H1 (cell line): ENCODE results near the gene MDK. TPM values are rescaled to one million over a fixed set of nuclear protein-coding genes. Genes with fewer than 3 reads are reported as not detected.

ENCODE experiments used
- CTCF ChIA-PET: fragments of 300-600 bp; sonication (Branson Sonifier 250); formaldehyde crosslinking; loops from one replicate; lab custom pipeline; 2021; ENCODE audit not compliant: partially characterized antibody; lab: Charles Lee
- POLR2A ChIA-PET: fragments of 300-600 bp; sonication (Branson Sonifier 250); formaldehyde crosslinking; loops from one replicate; lab custom pipeline; 2021; ENCODE audit warnings: inconsistent platforms; ENCODE audit not compliant: partially characterized antibody; lab: Charles Lee
- DNase-seq, 2 experiments: peaks; one replicate each; pipeline versions ENCODE4 v3.0.0 to v3.0.0-alpha.2; 2010 to 2022; ENCODE audit warnings: low spot score in 2 of 2, low read depth in 1 of 2, mixed read lengths in 1 of 2
- FAIRE-seq: peaks from 2 replicates; lab custom pipeline; 2011; peaks lifted over from hg19 to GRCh38; lab: Jason Lieb, UNC
- H2AFZ ChIP-seq: 2 replicates; pipeline ENCODE4 v1.8.1; 2012; ENCODE audit warnings: low read length, inconsistent platforms
- H2AK5ac ChIP-seq: 2 replicates; pipeline ENCODE4 v1.6.1; 2013; ENCODE audit warnings: low read depth, low read length
- H2BK120ac ChIP-seq: replicated peaks from 2 replicates; pipeline ENCODE3; 2013; ENCODE audit warnings: low read depth, low read length, inconsistent platforms
- H2BK12ac ChIP-seq: 2 replicates; pipeline ENCODE4 v1.6.1; 2013; ENCODE audit warnings: low read depth, low read length
- H2BK15ac ChIP-seq: 2 replicates; pipeline ENCODE4 v1.6.1; 2013; ENCODE audit warnings: low read length
- H2BK20ac ChIP-seq: 2 replicates; pipeline ENCODE4 v1.6.1; 2013; ENCODE audit warnings: low read length
- H2BK5ac ChIP-seq: 2 replicates; pipeline ENCODE4 v1.6.1; 2013; ENCODE audit warnings: low read depth, low read length
- H3K14ac ChIP-seq: 2 replicates; pipeline ENCODE4 v1.6.1; 2013; ENCODE audit warnings: inconsistent platforms; ENCODE audit not compliant: insufficient read length
- H3K18ac ChIP-seq: 2 replicates; pipeline ENCODE4 v1.6.1; 2013; ENCODE audit warnings: low read length; ENCODE audit errors: extremely low read depth
- H3K23ac ChIP-seq: 2 replicates; pipeline ENCODE4 v1.6.1; 2013; ENCODE audit warnings: inconsistent platforms; ENCODE audit not compliant: insufficient read length
- H3K23me2 ChIP-seq: 2 replicates; pipeline ENCODE4 v1.6.1; 2013; ENCODE audit warnings: low read depth, low read length
- H3K27ac ChIP-seq: 2 replicates; pipeline ENCODE4 v1.6.1; 2011; ENCODE audit warnings: low read depth, low read length, inconsistent platforms
- H3K27me3 ChIP-seq, 4 experiments: replicated peaks in 1 of 4; 1 replicate in 1 of 4; 2 replicates in 3 of 4; pipeline versions ENCODE4 v1.6.1 to v1.8.1; 2011 to 2013; ENCODE audit warnings: low read length in 3 of 4, mild to moderate bottlenecking in 3 of 4, inconsistent platforms in 2 of 4, mixed read lengths in 2 of 4, moderate library complexity in 1 of 4; ENCODE audit not compliant: control insufficient read depth in 3 of 4, insufficient read depth in 3 of 4; ENCODE audit errors: extremely low read depth in 1 of 4
- H3K36me3 ChIP-seq, 4 experiments: 2 replicates each; pipeline versions ENCODE4 v1.6.1 to v1.8.1; 2011 to 2013; ENCODE audit warnings: mild to moderate bottlenecking in 4 of 4, low read length in 3 of 4, moderate library complexity in 2 of 4, control low read depth in 1 of 4, inconsistent platforms in 1 of 4; ENCODE audit not compliant: insufficient read depth in 4 of 4, control insufficient read depth in 2 of 4
- H3K4ac ChIP-seq: replicated peaks from 2 replicates; pipeline ENCODE3; 2013; ENCODE audit warnings: low read length, low read depth, mixed read lengths, inconsistent platforms; ENCODE audit not compliant: insufficient read length
- H3K4me1 ChIP-seq, 4 experiments: replicated peaks in 1 of 4; 1 replicate in 1 of 4; 2 replicates in 3 of 4; pipeline versions ENCODE4 v1.6.1 to v1.8.1; 2011 to 2013; ENCODE audit warnings: low read length in 3 of 4, inconsistent platforms in 2 of 4, mixed read lengths in 1 of 4; ENCODE audit not compliant: insufficient read depth in 4 of 4, control insufficient read depth in 3 of 4
- H3K4me2 ChIP-seq, 2 experiments: 2 replicates each; pipeline versions ENCODE4 v1.6.1 to v1.8.1; 2011 to 2013; ENCODE audit warnings: low read depth in 2 of 2, low read length in 2 of 2, control low read depth in 1 of 2, inconsistent platforms in 1 of 2, mild to moderate bottlenecking in 1 of 2; ENCODE audit not compliant: insufficient read depth in 1 of 2
- H3K4me3 ChIP-seq, 4 experiments: fragments of 200-600, 300-600 bp in 1 of 4; sonication (generic), shearing (Covaris generic), sonication (Bioruptor Twin) in 1 of 4; 2 replicates each; pipeline versions ENCODE4 v1.5.1 to v1.8.1; 2011 to 2016; ENCODE audit warnings: low read length in 4 of 4, low read depth in 3 of 4, control low read depth in 2 of 4, inconsistent platforms in 2 of 4, mild to moderate bottlenecking in 2 of 4, mixed read lengths in 1 of 4, moderate library complexity in 1 of 4; ENCODE audit not compliant: insufficient read depth in 2 of 4; ENCODE audit errors: extremely low read depth in 1 of 4
- H3K56ac ChIP-seq: replicated peaks from 2 replicates; pipeline ENCODE3; 2013; ENCODE audit warnings: low read depth, mild to moderate bottlenecking, mixed read lengths, low read length, inconsistent platforms; ENCODE audit not compliant: insufficient read length
- H3K79me1 ChIP-seq: 2 replicates; pipeline ENCODE4 v1.6.1; 2013; ENCODE audit warnings: low read depth, low read length, control low read depth
- H3K79me2 ChIP-seq, 2 experiments: 2 replicates each; pipeline versions ENCODE4 v1.6.1 to v1.8.1; 2012 to 2013; ENCODE audit warnings: low read length in 2 of 2, mild to moderate bottlenecking in 2 of 2, inconsistent platforms in 1 of 2; ENCODE audit not compliant: insufficient read depth in 2 of 2, control insufficient read depth in 1 of 2
- H3K9ac ChIP-seq, 4 experiments: replicated peaks in 1 of 4; 1 replicate in 1 of 4; 2 replicates in 3 of 4; pipeline versions ENCODE4 v1.6.1 to v1.8.1; 2011 to 2013; ENCODE audit warnings: low read depth in 3 of 4, low read length in 3 of 4, control low read depth in 2 of 4, mild to moderate bottlenecking in 2 of 4, moderate library complexity in 2 of 4, inconsistent platforms in 1 of 4; ENCODE audit errors: extremely low read depth in 1 of 4
- H3K9me3 ChIP-seq, 2 experiments: 2 replicates each; pipeline versions ENCODE4 v1.6.1 to v1.8.1; 2012 to 2013; ENCODE audit warnings: mild to moderate bottlenecking in 2 of 2, moderate library complexity in 2 of 2, control low read depth in 1 of 2, inconsistent platforms in 1 of 2, low read depth in 1 of 2, low read length in 1 of 2, mixed read lengths in 1 of 2; ENCODE audit not compliant: insufficient read depth in 2 of 2
- H4K20me1 ChIP-seq, 2 experiments: replicated peaks in 1 of 2; 2 replicates each; pipeline versions ENCODE3 to v1.8.1; 2011 to 2013; ENCODE audit warnings: inconsistent platforms in 2 of 2, low read length in 2 of 2, mild to moderate bottlenecking in 1 of 2; ENCODE audit not compliant: insufficient read depth in 2 of 2, control insufficient read depth in 1 of 2
- H4K5ac ChIP-seq: 2 replicates; pipeline ENCODE4 v1.6.1; 2013; ENCODE audit warnings: low read length, low read depth, mixed read lengths, inconsistent platforms; ENCODE audit not compliant: insufficient read length
- H4K8ac ChIP-seq: 2 replicates; pipeline ENCODE4 v1.8.0; 2013; ENCODE audit warnings: mild to moderate bottlenecking, moderate library complexity, low read length, inconsistent platforms; ENCODE audit not compliant: insufficient read depth; ENCODE audit errors: extremely low read depth
- H4K91ac ChIP-seq: replicated peaks from 2 replicates; pipeline ENCODE3; 2013; ENCODE audit warnings: low read length, mixed read lengths, inconsistent platforms; ENCODE audit not compliant: insufficient read length
- CTBP2 ChIP-seq: IDR thresholded peaks from 2 replicates; pipeline ENCODE4 v1.7.0; 2011; ENCODE audit warnings: borderline replicate concordance, mild to moderate bottlenecking, moderate library complexity, mixed read lengths, low read length; ENCODE audit not compliant: insufficient read depth, insufficient read length
- EGR1 ChIP-seq: IDR thresholded peaks from 2 replicates; pipeline ENCODE4 v1.6.1; 2011; ENCODE audit warnings: low read depth, low read length, borderline replicate concordance
- RFX5 ChIP-seq: IDR thresholded peaks from 2 replicates; pipeline ENCODE4 v1.6.1; 2011; ENCODE audit warnings: low read depth, low read length, improper control_type of control experiment, borderline replicate concordance
- SAP30 ChIP-seq: fragments of 300-600 bp; sonication (generic); IDR thresholded peaks from 2 replicates; pipeline ENCODE4 v1.7.1; 2012; ENCODE audit warnings: low read length, moderate library complexity, mild to moderate bottlenecking, inconsistent platforms; ENCODE audit not compliant: insufficient read depth, insufficient replicate concordance
- SIN3A ChIP-seq, 2 experiments: IDR thresholded peaks in 1 of 2; conservative IDR thresholded peaks in 1 of 2; 2 replicates each; pipeline ENCODE4 v1.6.1; 2011 to 2012; ENCODE audit warnings: low read length in 2 of 2, improper control_type of control experiment in 1 of 2, low read depth in 1 of 2, mild to moderate bottlenecking in 1 of 2
- SIX5 ChIP-seq: IDR thresholded peaks from 2 replicates; pipeline ENCODE4 v1.6.1; 2011; ENCODE audit warnings: mild to moderate bottlenecking, low read depth, low read length
- TAF1 ChIP-seq: IDR thresholded peaks from 2 replicates; pipeline ENCODE4 v1.6.1; 2011; ENCODE audit warnings: mild to moderate bottlenecking, low read depth, low read length
- TEAD4 ChIP-seq: IDR thresholded peaks from 2 replicates; pipeline ENCODE4 v1.6.1; 2012; ENCODE audit warnings: low read depth, low read length, inconsistent platforms, mixed read lengths
- USF2 ChIP-seq: IDR thresholded peaks from 2 replicates; pipeline ENCODE4 v1.6.1; 2011; ENCODE audit warnings: low read length, improper control_type of control experiment
- WGBS, 2 experiments: shearing (Covaris generic) in 1 of 2; methylation state at CpG; one replicate each; pipeline versions ENCODE4 v1.1.6 to v1.1.7; 2013 to 2015; ENCODE audit warnings: low lambda C conversion rate in 2 of 2, mixed read lengths in 2 of 2, inconsistent platforms in 1 of 2, low coverage in 1 of 2, missing lambda C conversion rate in 1 of 2; ENCODE audit not compliant: insufficient replicate concordance in 2 of 2, insufficient coverage in 1 of 2, insufficient read length in 1 of 2; ENCODE audit errors: extremely low coverage in 1 of 2, missing lambda C conversion rate in 1 of 2; 5-methylcytosine and 5-hydroxymethylcytosine counted together
- polyA plus RNA-seq, 7 experiments: library from polyadenylated mRNA; depleted of rRNA in 3 of 7; stranded (reverse) in 5 of 7; unstranded in 2 of 7; fragments of >200 nt in 5 of 7; fragments of 200-250 nt in 2 of 7; gene quantifications; 1 replicate in 5 of 7; 2 replicates in 1 of 7; 4 replicates in 1 of 7; pipeline versions ENCODE4 v1.2.1 to v1.2.3, GENCODE V29; 2011 to 2013; ENCODE audit warnings: missing spikeins in 2 of 7, mixed read lengths in 2 of 7
- total RNA-seq: library from RNA; stranded (reverse); fragmentation: NEBNext Ultra II Directional; extraction: Animal tissue kit (Norgen Biotek cat#: 25700); gene quantifications from 2 replicates; pipeline ENCODE4 v1.2.1, GENCODE V29; 2021

Gene MDK
- total and polyA plus RNA-seq, 2 of the 8 experiments (the other 6 are each of a cell fraction or from before 2014, with no cell fraction given): 309 to 606 TPM

- H3K4me2 ChIP-seq: peak within 1 kb of the TSS; percentile 95 to 99
- H3K27ac ChIP-seq: no peak within 1 kb of the TSS
- peaks cover 0 to 39% of the 10 kb centered on the region in 2 experiments; a peak in 2 of 4 replicates for H3K79me2 ChIP-seq
- H2BK15ac ChIP-seq: peak within 1 kb of the TSS; percentile 100
- H2BK5ac ChIP-seq: peak within 1 kb of the TSS; percentile 84; the same call in 1 of the 2 replicates
- H2BK20ac ChIP-seq: peak within 1 kb of the TSS; percentile 98
- H4K8ac ChIP-seq: peak within 1 kb of the TSS; percentile 77
- peak within 1 kb of the TSS; percentile 71 to 83 (median 77) for H3K4me3 ChIP-seq
- ChIA-PET POLR2A (interaction anchor here (1.6 to 8.1 kb wide), 5 partner anchors 8 to 104 kb away, joined by 4 to 69 read pairs (median 10); no protein-coding TSS in a partner anchor), CTCF (interaction anchor here (0.6 to 44.5 kb wide), 7 partner anchors 5 to 294 kb away, joined by 3 to 1004 read pairs (median 3); partner anchors contain the start of genes DGKZ and MDK)
- H3K4me1 ChIP-seq: peaks cover 26 to 47% (median 33%) of the 10 kb centered on the region in 4 experiments
- peak within 1 kb of the TSS; percentile 56 for H2AK5ac ChIP-seq
- peaks cover 0 to 7% (median 3%) of the 10 kb centered on the region in 4 experiments; a peak in 1 of 7 replicates for H3K27me3 ChIP-seq
- peak within 1 kb of the TSS; percentile 99 for H2BK12ac ChIP-seq
- no peak for FAIRE-seq
- H3K14ac ChIP-seq: no peak within 1 kb of the TSS
- peaks cover 15% of the 10 kb centered on the region for H3K79me1 ChIP-seq
- H3K4ac ChIP-seq: peak within 1 kb of the TSS; percentile 93
- peak within 1 kb of the TSS; percentile 75 for H2BK120ac ChIP-seq
- no peaks in the 10 kb centered on the region for H3K9me3 ChIP-seq
- no peaks in the 10 kb centered on the region for H3K36me3 ChIP-seq
- peaks cover 12 to 21% of the 10 kb centered on the region in 2 experiments for H4K20me1 ChIP-seq
- peak in 1 of 2 experiments; percentile 98 for DNase-seq
- no peak within 1 kb of the TSS for H3K23ac ChIP-seq
- H3K56ac ChIP-seq: no peak within 1 kb of the TSS
- peaks cover 13% of the 10 kb centered on the region for H3K23me2 ChIP-seq
- H4K91ac ChIP-seq: peak within 1 kb of the TSS; percentile 91
- H3K9ac ChIP-seq: peak within 1 kb of the TSS; percentile 39 to 81 (median 62)
- WGBS, 2 experiments: 15% methylated on average over 30 of the region's 80 CpGs; no CpG with 5 or more reads in 1 of the 2 experiments
- H3K18ac ChIP-seq: peak within 1 kb of the TSS; percentile 36; the same call in 1 of the 2 replicates
- H2AFZ ChIP-seq: no peak within 1 kb of the TSS
- no peak within 1 kb of the TSS for H4K5ac ChIP-seq
- TF ChIP-seq SIX5 (no peak), USF2 (no peak), SAP30 (no peak), TAF1 (peak; percentile 63; the same call in 1 of the 2 replicates), RFX5 (no peak), EGR1 (peak; percentile 64; the same call in 1 of the 2 replicates), SIN3A (conservative IDR thresholded peaks at IDR 0.05 in 1 of 2, IDR thresholded peaks at IDR 0.05 in 1 of 2; ENCODE audit: low read depth in 1 of 2, low read length in 2 of 2) (peak in 1 of 2 experiments; percentile 70; a peak in 2 of 4 replicates), CTBP2 (no peak), TEAD4 (no peak)
Observed at GRCh38 chr11:46346886-46347636, 34.4 kb upstream of the MDK start, which contains the start of gene DGKZ. DGKZ (plus strand) TSS chr11:46347463; CDS start chr11:46347660, 197 bp downstream.
